Measurements from ENCODE around the gene ELFN1. TPM values are rescaled to one million over a fixed set of nuclear protein-coding genes. Genes with fewer than 3 reads are reported as not detected.

ELFN1 gene
- total and polyA plus RNA-seq, 9 of the 15 experiments (the other 6 are each of a cell fraction or from before 2014, with no cell fraction given): 0.04 to 0.64 (median 0.18) TPM; not detected in 2

GRCh38 chr7:1762238-1762945 lies 92.3 kb downstream of the ELFN1 start:
- no peak overlapping the region for H3K4me2 ChIP-seq (ENCODE audit: insufficient read depth, low read length)
- no peak for DNase-seq (ENCODE audit: extremely low read depth in 1 of 4, low spot score in 3 of 4)
- no peak for FAIRE-seq
- H2AFZ ChIP-seq (ENCODE audit: low read depth, low read length): no peak overlapping the region
- H3K36me3 ChIP-seq (ENCODE audit: control insufficient read depth, insufficient read depth, low read length): no peaks in the 10 kb centered on the region
- intact Hi-C loops (cut with micrococcal nuclease) (no loop called here), in situ Hi-C loops (cut with MboI) (no loop called here)
- BruUV-seq (replicated peaks): no TSS peak
- H4K20me1 ChIP-seq (replicated peaks; ENCODE audit: control insufficient read depth, insufficient read depth, low read length): peaks cover 7% of the 10 kb centered on the region; the same call in 1 of the 2 replicates
- H3K9ac ChIP-seq (ENCODE audit: insufficient read depth in 1 of 2, low read depth in 2 of 2, low read length in 2 of 2): no peak overlapping the region
- no peak for ATAC-seq
- no peak overlapping the region for H3K27ac ChIP-seq (ENCODE audit: extremely low read depth, low read depth, low read length)
- H3K4me1 ChIP-seq (replicated peaks in 1 of 2; ENCODE audit: control insufficient read depth in 2 of 2, insufficient read depth in 2 of 2, low read length in 2 of 2): peaks cover 0 to 23% of the 10 kb centered on the region in 2 experiments; a peak in 2 of 5 replicates
- POLR2A ChIA-PET: no interaction called here
- no peaks in the 10 kb centered on the region for H3K9me1 ChIP-seq (ENCODE audit: control insufficient read depth, insufficient read depth, low read length)
- H3K9me3 ChIP-seq (replicated peaks; ENCODE audit: control insufficient read depth, insufficient read depth, low read depth, low read length): peaks cover 2% of the 10 kb centered on the region; the same call in 1 of the 2 replicates
- peaks cover 8 to 47% of the 10 kb centered on the region in 2 experiments; a peak in 4 of 5 replicates for H3K27me3 ChIP-seq (ENCODE audit: control insufficient read depth in 2 of 2, insufficient read depth in 2 of 2, low read length in 2 of 2)
- H3K4me3 ChIP-seq: no peak overlapping the region
- CTCF ChIA-PET (ENCODE audit: low intra/inter-chr PET ratio): no interaction called here
- 66% methylated on average over 25 of the region's 30 CpGs for WGBS (ENCODE audit: insufficient coverage, low coverage, missing lambda C conversion rate)
- no peaks in the 10 kb centered on the region for H3K79me2 ChIP-seq (ENCODE audit: control insufficient read depth, insufficient read depth, low read length)
- TF ChIP-seq TAL1 (IDR thresholded peaks at IDR 0.05) (no peak), REST (IDR thresholded peaks at IDR 0.05; ENCODE audit: borderline replicate concordance) (no peak), REST (CRISPR knock-in tag; IDR thresholded peaks at IDR 0.05; ENCODE audit: low read depth) (no peak), MCM3 (IDR thresholded peaks at IDR 0.05) (no peak), ZBTB11 (CRISPR knock-in tag; IDR thresholded peaks at IDR 0.05) (no peak), ZBTB8A (IDR thresholded peaks at IDR 0.05; ENCODE audit: partially characterized antibody) (no peak), ZBTB43 (CRISPR knock-in tag; IDR thresholded peaks at IDR 0.05) (peak; percentile 95), TRIM24 (IDR thresholded peaks at IDR 0.05) (no peak), ZBTB7A (IDR thresholded peaks at IDR 0.05; ENCODE audit: borderline replicate concordance, control insufficient read depth, low read depth, low read length) (no peak)
